ENCODE data around the gene FGF23.

GRCh38 chr12:4375449-4375848 is 4.1 kb downstream of the FGF23 start:
- TF ChIP-seq CTCF (IDR thresholded peaks at IDR 0.05): no peak
- no peak for TF ChIP-seq POLR2A (IDR thresholded peaks at IDR 0.05)
- TF ChIP-seq POLR2AphosphoS5 (IDR thresholded peaks at IDR 0.05; ENCODE audit: insufficient read depth in 1 of 2, low read depth in 1 of 2): no peak

Measured in vagina (tissue), 2 donors.